Psoas muscle (tissue), 8 donors: ENCODE data around the gene HSH2D. TPM values are rescaled to one million over a fixed set of nuclear protein-coding genes. Genes with fewer than 3 reads are reported as not detected.

Experiments
- ATAC-seq, 4 donors: fragments of 200-7000 bp; cut with Tn5 transposase; one replicate each; pipeline ENCODE4 v1.9.1; 2020; ENCODE audit warnings: moderate library complexity in 3 of 4, mild to moderate bottlenecking in 2 of 4
- DNase-seq, 2 donors: peaks; one replicate each; pipeline ENCODE4 v3.0.0-alpha.2; 2020
- H3K27ac ChIP-seq: fragments of 200-600 bp; one replicate; pipeline ENCODE4 v1.8.0; 2022
- H3K27me3 ChIP-seq, 3 donors: fragments of 200-600 bp in 1 of 3; one replicate each; pipeline versions ENCODE4 v1.6.1 to v1.8.0; 2013 to 2022; ENCODE audit warnings: low read length in 2 of 3, mild to moderate bottlenecking in 2 of 3, moderate library complexity in 1 of 3; ENCODE audit not compliant: insufficient read depth in 3 of 3
- H3K36me3 ChIP-seq, 2 donors: fragments of 200-600 bp in 1 of 2; one replicate each; pipeline versions ENCODE4 v1.6.1 to v1.8.0; 2013 to 2022; ENCODE audit warnings: low read depth in 1 of 2, mild to moderate bottlenecking in 1 of 2, moderate library complexity in 1 of 2; ENCODE audit not compliant: insufficient read depth in 1 of 2
- H3K4me1 ChIP-seq: fragments of 200-600 bp; one replicate; pipeline ENCODE4 v1.8.0; 2022
- H3K4me3 ChIP-seq: fragments of 200-600 bp; one replicate; pipeline ENCODE4 v1.8.0; 2022; ENCODE audit warnings: mild to moderate bottlenecking
- H3K9me3 ChIP-seq: fragments of 200-600 bp; one replicate; pipeline ENCODE4 v1.8.0; 2022
- WGBS, 3 donors: extraction: QIAGEN DNeasy Blood & Tissue Kit; methylation state at CpG; one replicate each; pipeline versions ENCODE4 v1.1.6 to v1.1.7; 2013; 5-methylcytosine and 5-hydroxymethylcytosine counted together
- intact Hi-C, 2 donors: fragments of 100-400 bp; cut with DNase I; formaldehyde crosslinking; loops; one replicate each; pipeline versions ENCODE4 v1.11.0 to v1.14.2; 2022
- polyA plus RNA-seq, 3 donors: library from polyadenylated mRNA; stranded (reverse); fragments of 200-250 nt; gene quantifications; one replicate each; pipeline ENCODE4 v1.2.3, GENCODE V29; 2013
- total RNA-seq, 4 donors: library from RNA; stranded (reverse); fragmentation: NEBNext Ultra II Directional in 2 of 4; extraction: Animal tissue kit (Norgen Biotek cat#: 25700) in 2 of 4; gene quantifications; one replicate each; pipeline versions ENCODE4 v1.2.1 to v1.2.4, GENCODE V29; 2021 to 2023
- TF ChIP-seq, protein P1 (sequence below): fragments of 200-600 bp; IDR thresholded peaks from one replicate; pipeline ENCODE4 v1.8.0; 2022; ENCODE audit warnings: antibody characterized with exemption
- donor health status: healthy with polysubstance abuse.
- donor health status: DM: no; HTN: no; CAD: no; lungs with moderate emphysema.
- donor health status: Bipolar disorder and iron deficiency.
- donor health status: healthy.
- donor health status: DM: yes; HTN: yes; CAD: no.
- donor health status: DM: no; HTN: no; CAD: no.
- donor health status: DM: no; HTN: no; CAD: no.
- donor health status: DM: yes; HTN: yes; CAD: no.

Gene HSH2D
- total and polyA plus RNA-seq, 7 donors = 0.10 to 0.30 (median 0.12) TPM; not detected in 2

DNA sequence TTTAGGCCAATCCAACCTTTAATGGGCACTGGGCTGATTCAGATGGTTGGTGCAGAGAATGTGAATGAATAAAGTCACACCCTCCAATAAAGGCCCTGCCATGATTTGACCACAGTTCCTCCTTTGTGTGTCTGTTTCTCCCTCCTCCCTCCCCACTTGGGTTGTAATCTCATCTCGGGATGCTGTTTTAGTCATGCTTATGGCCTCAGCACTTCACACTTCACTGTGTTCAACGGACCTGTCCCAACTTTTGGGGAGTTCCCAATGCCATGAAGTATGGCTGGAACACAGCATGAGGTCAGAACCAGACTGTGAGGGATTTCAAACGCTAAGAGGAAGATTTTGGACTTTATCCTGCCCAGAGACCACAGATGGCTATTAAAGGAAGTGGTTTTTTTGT, 37.4 kb upstream of the HSH2D start:
- TF ChIP-seq, protein P1, sequence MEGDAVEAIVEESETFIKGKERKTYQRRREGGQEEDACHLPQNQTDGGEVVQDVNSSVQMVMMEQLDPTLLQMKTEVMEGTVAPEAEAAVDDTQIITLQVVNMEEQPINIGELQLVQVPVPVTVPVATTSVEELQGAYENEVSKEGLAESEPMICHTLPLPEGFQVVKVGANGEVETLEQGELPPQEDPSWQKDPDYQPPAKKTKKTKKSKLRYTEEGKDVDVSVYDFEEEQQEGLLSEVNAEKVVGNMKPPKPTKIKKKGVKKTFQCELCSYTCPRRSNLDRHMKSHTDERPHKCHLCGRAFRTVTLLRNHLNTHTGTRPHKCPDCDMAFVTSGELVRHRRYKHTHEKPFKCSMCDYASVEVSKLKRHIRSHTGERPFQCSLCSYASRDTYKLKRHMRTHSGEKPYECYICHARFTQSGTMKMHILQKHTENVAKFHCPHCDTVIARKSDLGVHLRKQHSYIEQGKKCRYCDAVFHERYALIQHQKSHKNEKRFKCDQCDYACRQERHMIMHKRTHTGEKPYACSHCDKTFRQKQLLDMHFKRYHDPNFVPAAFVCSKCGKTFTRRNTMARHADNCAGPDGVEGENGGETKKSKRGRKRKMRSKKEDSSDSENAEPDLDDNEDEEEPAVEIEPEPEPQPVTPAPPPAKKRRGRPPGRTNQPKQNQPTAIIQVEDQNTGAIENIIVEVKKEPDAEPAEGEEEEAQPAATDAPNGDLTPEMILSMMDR = no peak
- intact Hi-C loops = no loop called here
- DNase-seq = no peak

DNA sequence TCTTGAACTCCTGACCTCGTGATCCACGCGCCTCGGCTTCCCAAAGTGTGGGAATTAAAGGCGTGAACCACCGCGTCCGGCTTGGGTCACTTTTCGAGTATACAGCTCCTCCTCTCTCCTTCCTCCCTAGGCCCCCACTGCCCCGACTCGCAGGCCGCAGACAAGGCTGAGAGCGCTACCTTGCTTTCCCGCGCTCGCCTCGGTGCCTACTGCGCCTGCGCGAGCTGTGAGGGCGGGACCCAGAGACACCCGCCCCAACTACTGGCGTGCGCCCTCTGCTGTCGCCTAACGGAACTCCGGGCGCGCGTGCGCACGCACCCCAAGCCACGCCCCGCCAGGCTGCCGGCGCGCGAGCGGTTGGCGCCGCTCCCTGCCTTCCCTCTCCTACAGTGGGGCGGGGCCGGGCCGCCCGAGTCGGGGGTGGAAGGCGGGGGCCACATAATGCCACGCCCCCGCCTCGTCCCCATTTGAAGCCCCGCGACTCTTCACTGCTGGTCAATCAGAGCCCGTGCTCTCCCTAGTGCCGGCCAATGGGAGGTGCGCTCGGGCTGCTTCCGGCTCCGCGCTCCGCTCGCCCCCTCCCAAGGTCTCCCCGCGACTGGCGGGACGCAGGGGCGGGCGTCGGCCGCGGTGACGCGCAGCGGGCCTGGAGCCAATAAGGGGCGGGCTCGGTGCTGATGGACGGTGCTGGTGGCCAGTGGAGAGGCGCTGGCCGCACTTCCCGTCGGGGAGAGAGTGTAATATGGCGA, 32.2 kb upstream of the HSH2D start, which contains the start of gene RAB8A:
Gene RAB8A, plus strand, starts transcription at position 730 of the 749 bp plus-strand sequence. Its CDS starts 13 bp downstream, at position 743.
- ATAC-seq = peak; percentile 97 to 98 (median 97)
- 0 to 1% (median 1%) methylated on average over 56 to 81 of the region's 81 CpGs for WGBS, 3 donors
- H3K36me3 ChIP-seq = no peaks in the 10 kb centered on the region
- no peaks in the 10 kb centered on the region for H3K9me3 ChIP-seq
- H3K4me1 ChIP-seq = peaks cover 10% of the 10 kb centered on the region
- peak within 1 kb of the TSS; percentile 83 for H3K27ac ChIP-seq
- DNase-seq = peak; percentile 99 to 100
- H3K27me3 ChIP-seq = no peaks in the 10 kb centered on the region
- intact Hi-C loops = loop anchor here in 1 of 2 donors (2.0 to 5.0 kb wide), 3 partner anchors 69 to 85 kb away; partner anchors contain the start of gene AP1M1
- TF ChIP-seq, protein P1 = peak; percentile 96
- H3K4me3 ChIP-seq = peak within 1 kb of the TSS; percentile 66

More for the DNA sequence above, 37.4 kb upstream of the HSH2D start:
- WGBS, 3 donors = 10 to 17% (median 12%) methylated on average over 3 of the region's 3 CpGs
- no peaks in the 10 kb centered on the region for H3K27me3 ChIP-seq
- ATAC-seq = no peak
- no peaks in the 10 kb centered on the region for H3K9me3 ChIP-seq
- no peaks in the 10 kb centered on the region for H3K4me1 ChIP-seq
- peaks cover 0 to 26% of the 10 kb centered on the region in 2 donors for H3K36me3 ChIP-seq
- no peak overlapping the region for H3K4me3 ChIP-seq
- no peak overlapping the region for H3K27ac ChIP-seq

DNA sequence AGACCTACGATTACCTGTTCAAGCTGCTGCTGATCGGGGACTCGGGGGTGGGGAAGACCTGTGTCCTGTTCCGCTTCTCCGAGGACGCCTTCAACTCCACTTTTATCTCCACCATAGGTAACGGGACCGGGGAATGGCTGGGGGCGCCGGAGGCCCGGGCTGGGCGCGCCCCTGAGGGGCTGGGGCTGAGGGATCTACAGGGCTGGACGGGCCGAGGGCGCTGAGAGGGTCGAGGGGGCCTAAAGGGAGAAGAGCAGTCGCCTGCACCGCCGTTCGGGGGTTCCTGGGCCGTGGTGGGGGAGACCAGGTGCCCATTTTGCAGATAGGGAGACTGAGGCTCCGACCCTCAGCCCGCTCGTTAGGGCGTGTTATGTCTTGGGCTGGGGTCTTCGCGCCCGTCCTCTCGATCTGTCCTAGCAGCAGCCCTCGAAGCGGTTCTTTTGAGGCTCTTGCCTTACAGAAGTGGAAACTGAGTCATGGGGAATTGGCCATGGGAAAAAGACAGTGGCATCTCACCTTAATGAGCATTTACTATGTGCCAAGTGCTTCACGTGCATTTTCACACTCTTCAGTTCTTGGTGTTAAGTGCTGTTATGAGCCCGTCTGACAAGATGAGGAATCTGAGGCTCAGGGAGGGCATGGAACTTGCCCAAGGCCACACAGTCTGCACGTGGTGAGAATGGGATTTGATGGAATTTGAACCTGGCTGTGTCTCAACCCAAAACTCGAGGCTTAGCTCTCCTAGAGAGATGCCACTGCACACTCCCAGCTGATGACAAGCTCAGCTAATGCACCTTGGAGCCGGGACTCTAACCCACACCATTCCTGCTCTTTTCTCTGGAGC, 31.4 kb upstream of the HSH2D start:
- 3 to 5% (median 3%) methylated on average over 33 to 37 of the region's 37 CpGs for WGBS, 3 donors
- no peaks in the 10 kb centered on the region for H3K9me3 ChIP-seq
- ATAC-seq (peak in 1 of 4 donors; percentile 6), DNase-seq (peak in 1 of 2 donors; percentile 20)
- intact Hi-C loops = loop anchor here in 1 of 2 donors (2.0 to 5.0 kb wide), 3 partner anchors 70 to 85 kb away; partner anchors contain the start of gene AP1M1
- H3K27me3 ChIP-seq = no peaks in the 10 kb centered on the region
- peaks cover 12% of the 10 kb centered on the region for H3K4me1 ChIP-seq
- TF ChIP-seq, protein P1 = no peak
- H3K36me3 ChIP-seq = no peaks in the 10 kb centered on the region
- peak overlapping the region; percentile 66 for H3K4me3 ChIP-seq
- H3K27ac ChIP-seq = peak overlapping the region; percentile 83

DNA sequence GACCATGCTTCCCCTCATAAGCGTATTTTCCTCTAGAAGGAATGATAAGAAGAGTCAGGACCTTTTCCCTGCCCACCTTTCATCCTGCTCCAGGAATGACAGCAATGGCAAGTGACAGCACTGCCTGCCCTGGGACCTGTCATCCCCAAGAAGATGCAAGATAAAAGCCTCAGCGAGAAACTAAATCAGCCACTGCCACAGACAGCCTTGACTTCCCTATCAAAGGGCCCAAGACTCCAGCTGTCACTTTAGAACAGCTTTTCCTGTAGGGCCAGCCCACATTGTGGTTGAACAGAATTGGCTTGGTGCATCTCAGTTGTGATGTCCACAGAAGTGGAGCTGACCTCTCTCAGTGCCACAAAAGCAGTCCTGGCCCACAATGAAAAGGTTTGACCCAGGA, 30.7 kb upstream of the HSH2D start:
- intact Hi-C loops = loop anchor here in 1 of 2 donors (5.0 kb wide), 2 partner anchors 70 kb away; no protein-coding TSS in a partner anchor
- DNase-seq (peak in 1 of 2 donors; percentile 8), ATAC-seq (no peak)
- Histone ChIP-seq H3K27me3 (no peaks in the 10 kb centered on the region), H3K4me3 (peak overlapping the region; percentile 66), H3K27ac (no peak overlapping the region), H3K4me1 (peaks cover 12% of the 10 kb centered on the region), H3K36me3 (peaks cover 0 to 1% of the 10 kb centered on the region in 2 donors), H3K9me3 (no peaks in the 10 kb centered on the region)
- TF ChIP-seq, protein P1 = no peak
- WGBS, 3 donors = 46 to 61% (median 57%) methylated on average over 2 of the region's 2 CpGs
